OCI-LY1 (cell line): ENCODE data around the gene CD2AP.

Source experiments
- EZH2 ChIP-seq: fragments of 200-600 bp; sonication (generic), shearing (Covaris generic); IDR thresholded peaks from 2 replicates; pipeline ENCODE4 v1.8.0; 2017; ENCODE audit warnings: borderline replicate concordance, mixed run types, mild to moderate bottlenecking, antibody characterized with exemption, low read length, moderate library complexity, mixed read lengths
- TF ChIP-seq, protein P1 (sequence below): fragments of 200-600 bp; sonication (generic), shearing (Covaris generic); IDR thresholded peaks from 2 replicates; pipeline ENCODE4 v1.5.1; 2017; ENCODE audit warnings: mild to moderate bottlenecking, antibody characterized with exemption, low read length, moderate library complexity, mixed read lengths

- TF ChIP-seq, protein P1, sequence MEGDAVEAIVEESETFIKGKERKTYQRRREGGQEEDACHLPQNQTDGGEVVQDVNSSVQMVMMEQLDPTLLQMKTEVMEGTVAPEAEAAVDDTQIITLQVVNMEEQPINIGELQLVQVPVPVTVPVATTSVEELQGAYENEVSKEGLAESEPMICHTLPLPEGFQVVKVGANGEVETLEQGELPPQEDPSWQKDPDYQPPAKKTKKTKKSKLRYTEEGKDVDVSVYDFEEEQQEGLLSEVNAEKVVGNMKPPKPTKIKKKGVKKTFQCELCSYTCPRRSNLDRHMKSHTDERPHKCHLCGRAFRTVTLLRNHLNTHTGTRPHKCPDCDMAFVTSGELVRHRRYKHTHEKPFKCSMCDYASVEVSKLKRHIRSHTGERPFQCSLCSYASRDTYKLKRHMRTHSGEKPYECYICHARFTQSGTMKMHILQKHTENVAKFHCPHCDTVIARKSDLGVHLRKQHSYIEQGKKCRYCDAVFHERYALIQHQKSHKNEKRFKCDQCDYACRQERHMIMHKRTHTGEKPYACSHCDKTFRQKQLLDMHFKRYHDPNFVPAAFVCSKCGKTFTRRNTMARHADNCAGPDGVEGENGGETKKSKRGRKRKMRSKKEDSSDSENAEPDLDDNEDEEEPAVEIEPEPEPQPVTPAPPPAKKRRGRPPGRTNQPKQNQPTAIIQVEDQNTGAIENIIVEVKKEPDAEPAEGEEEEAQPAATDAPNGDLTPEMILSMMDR = no peak
- no peak for TF ChIP-seq EZH2
Observed at GRCh38 chr6:47477497-47478232, at the start of gene CD2AP.
